Measurements from ENCODE around the gene RRAS2.

GRCh38 chr11:14253840-14254239, 105.1 kb downstream of the RRAS2 start:
- no peak for TF ChIP-seq CTCF (IDR thresholded peaks at IDR 0.05; ENCODE audit: insufficient read depth, low read depth, low read length)
- TF ChIP-seq EZH2 (IDR thresholded peaks at IDR 0.05; ENCODE audit: insufficient read depth, low read length), result no peak

Measured in astrocyte (in vitro differentiated cells and primary cell).